Measurements from ENCODE around the gene LCE3A. TPM values are rescaled to one million over a fixed set of nuclear protein-coding genes. Genes with fewer than 3 reads are reported as not detected.
"Not testable (repeated sequence)": the region's sequence is repeated elsewhere in the genome, so short reads cannot be mapped to it uniquely, and the experiment has no call there.

Gene LCE3A
- total and polyA plus RNA-seq, 11 donors, result not detected

DNA sequence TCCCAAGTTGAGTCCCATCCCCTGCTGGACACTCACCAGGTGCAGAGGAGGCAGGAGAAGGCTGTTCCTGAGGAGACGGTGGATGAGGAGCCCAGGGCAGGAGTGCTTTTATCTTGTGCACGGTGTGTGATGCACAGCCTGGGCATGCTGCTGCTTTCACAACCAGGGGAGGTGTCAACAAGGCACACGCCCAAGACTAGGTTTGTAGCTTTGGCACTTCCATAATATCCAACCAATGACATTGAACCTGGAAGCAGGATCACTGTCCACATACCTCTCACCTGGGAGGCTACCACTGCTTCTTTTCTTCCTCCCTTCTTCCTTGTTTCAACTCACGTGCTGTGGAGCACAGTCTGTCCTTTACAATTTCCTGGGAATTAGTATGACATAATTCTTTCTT lies 42.5 kb downstream of the LCE3A start, which contains the start of gene LCE3D:
LCE3D (minus strand) TSS at position 84 of the 400 bp plus-strand sequence. CDS start 580 bp downstream, outside the sequence.
- Histone ChIP-seq H3K27me3 (peaks cover 0 to 4% (median 0%) of the 10 kb centered on the region in 9 donors), H3K27ac (no peak within 1 kb of the TSS), H3K9me3 (no peaks in the 10 kb centered on the region), H3K4me3 (no peak within 1 kb of the TSS), H3K4me1 (no peaks in the 10 kb centered on the region), H3K36me3 (no peaks in the 10 kb centered on the region)
- ATAC-seq, result no peak
- TF ChIP-seq, protein P1, sequence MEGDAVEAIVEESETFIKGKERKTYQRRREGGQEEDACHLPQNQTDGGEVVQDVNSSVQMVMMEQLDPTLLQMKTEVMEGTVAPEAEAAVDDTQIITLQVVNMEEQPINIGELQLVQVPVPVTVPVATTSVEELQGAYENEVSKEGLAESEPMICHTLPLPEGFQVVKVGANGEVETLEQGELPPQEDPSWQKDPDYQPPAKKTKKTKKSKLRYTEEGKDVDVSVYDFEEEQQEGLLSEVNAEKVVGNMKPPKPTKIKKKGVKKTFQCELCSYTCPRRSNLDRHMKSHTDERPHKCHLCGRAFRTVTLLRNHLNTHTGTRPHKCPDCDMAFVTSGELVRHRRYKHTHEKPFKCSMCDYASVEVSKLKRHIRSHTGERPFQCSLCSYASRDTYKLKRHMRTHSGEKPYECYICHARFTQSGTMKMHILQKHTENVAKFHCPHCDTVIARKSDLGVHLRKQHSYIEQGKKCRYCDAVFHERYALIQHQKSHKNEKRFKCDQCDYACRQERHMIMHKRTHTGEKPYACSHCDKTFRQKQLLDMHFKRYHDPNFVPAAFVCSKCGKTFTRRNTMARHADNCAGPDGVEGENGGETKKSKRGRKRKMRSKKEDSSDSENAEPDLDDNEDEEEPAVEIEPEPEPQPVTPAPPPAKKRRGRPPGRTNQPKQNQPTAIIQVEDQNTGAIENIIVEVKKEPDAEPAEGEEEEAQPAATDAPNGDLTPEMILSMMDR (IDR thresholded peaks at IDR 0.05), result no peak
- TF ChIP-seq POLR2A (IDR thresholded peaks at IDR 0.05), result no peak
- 59 to 67% (median 63%) methylated on average over 4 of the region's 4 CpGs for WGBS, 4 donors
- intact Hi-C loops (cut with DNase I), result no loop called here
- no peak for DNase-seq

- ATAC-seq; intact Hi-C loops (cut with DNase I); DNase-seq; H3K9me3 ChIP-seq; H3K4me1 ChIP-seq; H3K36me3 ChIP-seq; H3K27ac ChIP-seq; H3K4me3 ChIP-seq; H3K27me3 ChIP-seq: not testable (repeated sequence)
- 72 to 85% (median 82%) methylated on average over 6 to 9 of the region's 9 CpGs; no CpG with 5 or more reads in 1 of the 4 donors for WGBS, 4 donors
Measured at GRCh38 chr1:152579526-152579925, 43.4 kb downstream of the LCE3A start.

GRCh38 chr1:152577168-152577567 lies 45.7 kb downstream of the LCE3A start:
- WGBS, 4 donors, result 78 to 95% (median 86%) methylated on average over 2 of the region's 2 CpGs
- Histone ChIP-seq H3K36me3 (no peaks in the 10 kb centered on the region), H3K4me3 (no peak overlapping the region), H3K9me3 (no peaks in the 10 kb centered on the region), H3K27ac (no peak overlapping the region), H3K4me1 (no peaks in the 10 kb centered on the region), H3K27me3 (peaks cover 0 to 4% (median 0%) of the 10 kb centered on the region in 9 donors)
- TF ChIP-seq POLR2A (IDR thresholded peaks at IDR 0.05), result no peak
- TF ChIP-seq, protein P1 (IDR thresholded peaks at IDR 0.05), result no peak
- intact Hi-C loops (cut with DNase I), result no loop called here
- no peak for ATAC-seq
- DNase-seq, result no peak

Other genes starting within 250 kb of the LCE3A start
- gene CRNN, start 208.8 kb downstream of the LCE3A start, total RNA-seq, result not detected
- under 1 TPM in 1 of 2 donors, not detected in 1; 0.24 TPM for gene CRNN, start 208.8 kb downstream of the LCE3A start, polyA plus RNA-seq
- not detected for gene LCE5A, start 112.3 kb downstream of the LCE3A start, total RNA-seq
- gene LCE5A, start 112.3 kb downstream of the LCE3A start, polyA plus RNA-seq, result not detected
- gene CRCT1, start 108.6 kb downstream of the LCE3A start, total RNA-seq, result not detected
- not detected for gene CRCT1, start 108.6 kb downstream of the LCE3A start, polyA plus RNA-seq
- not detected for gene LCE3E, start 56.3 kb downstream of the LCE3A start, total RNA-seq
- not detected for gene LCE3E, start 56.3 kb downstream of the LCE3A start, polyA plus RNA-seq
- gene LCE3D, start 42.6 kb downstream of the LCE3A start, total RNA-seq, result not detected
- not detected for gene LCE3D, start 42.6 kb downstream of the LCE3A start, polyA plus RNA-seq
- gene LCE3C, start 22.9 kb downstream of the LCE3A start, total RNA-seq, result not detected
- not detected for gene LCE3C, start 22.9 kb downstream of the LCE3A start, polyA plus RNA-seq
- not detected for gene LCE3B, start 9.3 kb downstream of the LCE3A start, total RNA-seq
- gene LCE3B, start 9.3 kb downstream of the LCE3A start, polyA plus RNA-seq, result not detected
- not detected for gene LCE2D, start 40.3 kb upstream of the LCE3A start, total RNA-seq
- gene LCE2D, start 40.3 kb upstream of the LCE3A start, polyA plus RNA-seq, result not detected
- not detected for gene LCE2C, start 52.2 kb upstream of the LCE3A start, total RNA-seq
- gene LCE2C, start 52.2 kb upstream of the LCE3A start, polyA plus RNA-seq, result not detected
- gene LCE2B, start 63.0 kb upstream of the LCE3A start, total RNA-seq, result not detected
- not detected for gene LCE2B, start 63.0 kb upstream of the LCE3A start, polyA plus RNA-seq
- not detected for gene LCE2A, start 75.2 kb upstream of the LCE3A start, total RNA-seq
- not detected for gene LCE2A, start 75.2 kb upstream of the LCE3A start, polyA plus RNA-seq
- gene LCE4A, start 85.1 kb upstream of the LCE3A start, total RNA-seq, result not detected
- gene LCE4A, start 85.1 kb upstream of the LCE3A start, polyA plus RNA-seq, result not detected
- gene KPRP, start 134.9 kb upstream of the LCE3A start, total RNA-seq, result not detected
- not detected for gene KPRP, start 134.9 kb upstream of the LCE3A start, polyA plus RNA-seq
- not detected for gene LCE1F, start 152.0 kb upstream of the LCE3A start, total RNA-seq
- not detected for gene LCE1F, start 152.0 kb upstream of the LCE3A start, polyA plus RNA-seq
- not detected for gene LCE1E, start 163.2 kb upstream of the LCE3A start, total RNA-seq
- not detected for gene LCE1E, start 163.2 kb upstream of the LCE3A start, polyA plus RNA-seq
- gene LCE1D, start 173.6 kb upstream of the LCE3A start, total RNA-seq, result not detected
- not detected for gene LCE1D, start 173.6 kb upstream of the LCE3A start, polyA plus RNA-seq
- gene LCE1C, start 183.5 kb upstream of the LCE3A start, total RNA-seq, result not detected
- not detected for gene LCE1C, start 183.5 kb upstream of the LCE3A start, polyA plus RNA-seq
- not detected for gene LCE1B, start 188.9 kb upstream of the LCE3A start, total RNA-seq
- not detected for gene LCE1B, start 188.9 kb upstream of the LCE3A start, polyA plus RNA-seq
- gene LCE1A, start 204.4 kb upstream of the LCE3A start, total RNA-seq, result not detected
- not detected for gene LCE1A, start 204.4 kb upstream of the LCE3A start, polyA plus RNA-seq
- gene LCE6A, start 219.8 kb upstream of the LCE3A start, total RNA-seq, result not detected
- gene LCE6A, start 219.8 kb upstream of the LCE3A start, polyA plus RNA-seq, result not detected
- not detected for gene LCE7A, start 236.9 kb upstream of the LCE3A start, total RNA-seq
- gene LCE7A, start 236.9 kb upstream of the LCE3A start, polyA plus RNA-seq, result not detected

Measured in heart left ventricle (tissue), 16 donors.